GM21723 (cell line): ENCODE measurements around the gene RPP40.

ENCODE experiments used
- ATAC-seq: cut with Tn5 transposase; IDR thresholded peaks from one replicate; pipeline ENCODE4 v1.9.1; 2021; ENCODE audit warnings: mild to moderate bottlenecking, moderate library complexity; ENCODE audit not compliant: unreplicated experiment

RPP40 gene

DNA sequence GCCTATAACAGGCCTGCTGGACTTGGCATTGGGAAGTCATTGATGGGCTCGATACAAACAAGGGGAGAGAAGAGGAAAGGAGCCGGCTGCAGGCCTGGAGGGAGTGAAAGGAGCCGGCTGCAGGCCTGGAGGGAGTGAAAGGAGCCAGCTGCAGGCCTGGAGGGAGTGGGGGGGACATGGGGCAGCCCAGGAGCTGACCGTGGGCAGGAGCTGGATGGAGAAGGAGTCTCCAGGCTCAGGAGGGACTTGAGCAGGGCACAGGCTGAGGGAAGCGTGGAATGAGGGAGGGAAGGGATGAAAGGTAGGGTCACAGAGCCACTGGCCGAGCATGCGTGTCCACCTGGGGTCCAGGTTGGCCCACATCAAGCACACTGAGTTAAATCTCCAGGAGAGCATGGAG, 32.0 kb downstream of the RPP40 start:
- no peak for ATAC-seq

DNA sequence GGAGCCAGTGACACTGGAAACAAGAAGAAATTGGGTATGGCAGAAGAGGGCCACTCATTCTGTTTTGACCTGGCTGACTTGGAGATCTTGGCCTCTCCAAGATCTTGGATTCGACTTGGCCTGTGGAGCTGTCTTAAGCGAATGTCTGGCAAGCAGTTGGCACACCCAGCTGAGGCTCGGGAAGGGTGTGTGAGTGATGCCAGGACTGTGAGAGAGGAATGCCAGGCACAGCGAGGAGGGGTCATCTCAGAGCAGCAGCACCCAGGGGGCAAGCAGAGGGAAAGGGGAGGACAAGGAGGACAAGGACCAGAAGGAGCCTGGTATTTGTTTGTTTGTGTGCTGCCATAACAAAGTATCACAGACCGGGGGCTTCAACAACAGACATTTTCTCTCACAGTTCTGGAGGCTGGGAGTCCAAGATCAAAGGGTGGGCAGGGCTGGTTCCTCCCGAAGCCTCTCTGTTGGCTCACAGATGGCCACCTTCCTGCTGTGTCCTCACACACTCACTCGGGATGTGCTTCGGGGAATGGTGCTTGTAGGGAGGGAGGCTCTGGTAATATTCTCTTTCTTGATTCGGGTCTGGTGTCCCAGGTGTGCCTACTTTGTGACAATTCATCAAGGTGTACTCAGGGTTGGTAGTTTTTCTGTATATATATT, 33.0 kb downstream of the RPP40 start:
- ATAC-seq, result no peak

DNA sequence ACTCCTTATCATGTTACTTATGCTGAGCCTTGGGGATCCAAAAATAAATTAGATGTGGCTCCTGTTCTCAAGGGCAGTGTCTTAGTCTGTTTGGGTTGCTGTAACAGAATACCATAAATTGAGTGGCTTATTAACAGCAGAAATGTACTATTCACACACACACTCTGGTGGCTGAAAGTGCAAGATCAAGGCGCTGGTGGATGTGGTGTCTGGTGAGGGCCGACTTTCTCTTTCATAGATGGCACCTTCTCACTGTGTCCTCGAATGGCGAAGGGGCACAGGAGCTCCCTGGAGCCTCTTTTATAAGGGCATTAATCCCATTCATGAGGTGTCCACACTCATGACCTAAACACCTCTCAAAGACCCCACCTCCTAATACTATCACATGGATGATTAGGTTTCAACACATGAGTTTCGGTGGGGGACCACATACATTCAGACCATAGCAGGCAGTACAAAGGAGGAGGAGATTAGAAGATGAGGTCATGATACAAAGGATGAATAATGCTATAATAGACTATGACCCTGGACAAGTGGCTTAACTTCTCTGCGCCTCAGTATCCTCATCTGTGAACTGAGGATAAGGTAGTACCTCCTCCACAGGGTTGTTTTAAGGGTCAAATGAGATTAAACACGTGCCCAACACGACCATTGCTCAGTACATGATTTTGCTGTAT, 34.1 kb downstream of the RPP40 start:
- no peak for ATAC-seq

DNA sequence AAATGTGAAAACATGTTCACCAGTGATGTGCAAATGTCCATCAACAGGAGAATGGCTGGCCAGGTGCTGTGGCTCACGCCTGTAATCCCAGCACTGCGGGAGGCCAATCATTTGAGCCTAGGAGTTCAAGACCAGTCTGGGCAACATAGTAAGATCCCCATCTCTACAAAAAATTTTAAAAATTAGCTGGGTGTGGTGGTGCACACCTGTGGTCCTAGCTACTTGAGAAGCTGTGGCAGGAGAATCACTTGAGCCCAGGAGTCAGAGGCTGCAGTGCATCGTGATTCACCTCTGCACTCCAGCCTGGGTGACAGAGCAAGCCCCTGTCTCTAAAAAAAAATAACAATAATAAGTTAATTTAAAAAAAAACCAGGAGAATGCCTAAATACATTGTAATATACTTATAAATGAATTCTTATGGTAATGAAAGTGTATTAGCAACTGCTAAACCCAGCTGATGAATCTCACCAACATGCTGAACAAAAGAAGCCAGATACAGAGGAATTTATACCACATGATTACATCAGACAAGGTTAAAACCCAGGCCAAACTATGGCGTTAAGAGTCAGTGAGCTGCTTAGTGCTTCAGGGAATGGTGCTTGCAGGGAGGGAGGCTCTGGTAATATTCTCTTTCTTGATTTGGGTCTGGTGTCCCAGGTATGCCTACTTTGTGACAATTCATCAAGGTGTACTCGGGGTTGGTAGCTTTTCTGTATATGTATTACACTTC, 36.4 kb downstream of the RPP40 start:
- ATAC-seq, result no peak

DNA sequence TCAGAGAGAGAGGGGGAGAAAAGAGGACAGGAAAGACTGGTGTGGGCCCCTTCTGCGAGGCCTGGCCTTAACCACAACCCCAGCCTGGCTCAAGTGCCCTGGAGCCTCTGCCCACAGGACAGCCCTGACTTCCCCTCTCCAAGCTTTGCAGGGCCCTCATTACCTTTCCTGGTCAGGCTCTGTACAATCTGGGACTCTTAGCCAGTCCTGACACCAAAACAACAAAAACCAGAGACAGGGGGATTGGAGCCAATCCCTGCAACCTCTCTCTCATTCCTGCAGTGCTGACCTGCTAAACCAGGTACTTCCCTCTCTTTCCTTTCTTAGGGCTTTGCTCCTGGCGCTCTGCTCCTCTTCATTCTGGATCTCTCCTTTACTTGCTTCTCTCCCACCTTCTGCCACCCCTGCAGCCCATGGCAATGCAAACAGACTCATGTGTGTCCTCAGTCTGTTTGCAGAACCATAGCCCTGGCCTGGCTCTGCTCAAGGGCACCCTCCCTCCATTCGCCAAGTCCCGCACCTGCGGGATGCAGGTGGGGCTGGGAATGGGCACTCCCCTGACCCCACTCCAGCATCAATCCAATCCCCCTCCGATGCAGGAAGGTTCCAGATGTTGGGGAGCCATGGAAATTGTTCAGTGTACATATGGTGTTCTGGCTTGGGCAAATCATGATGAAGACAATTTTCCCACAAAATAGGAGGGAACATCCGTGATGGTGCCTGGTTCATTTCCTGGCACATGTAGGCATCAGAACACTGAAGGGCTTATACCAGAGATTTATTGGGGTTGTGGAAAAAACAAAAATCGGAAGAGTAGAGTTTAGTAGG, 38.1 kb downstream of the RPP40 start:
- no peak for ATAC-seq

DNA sequence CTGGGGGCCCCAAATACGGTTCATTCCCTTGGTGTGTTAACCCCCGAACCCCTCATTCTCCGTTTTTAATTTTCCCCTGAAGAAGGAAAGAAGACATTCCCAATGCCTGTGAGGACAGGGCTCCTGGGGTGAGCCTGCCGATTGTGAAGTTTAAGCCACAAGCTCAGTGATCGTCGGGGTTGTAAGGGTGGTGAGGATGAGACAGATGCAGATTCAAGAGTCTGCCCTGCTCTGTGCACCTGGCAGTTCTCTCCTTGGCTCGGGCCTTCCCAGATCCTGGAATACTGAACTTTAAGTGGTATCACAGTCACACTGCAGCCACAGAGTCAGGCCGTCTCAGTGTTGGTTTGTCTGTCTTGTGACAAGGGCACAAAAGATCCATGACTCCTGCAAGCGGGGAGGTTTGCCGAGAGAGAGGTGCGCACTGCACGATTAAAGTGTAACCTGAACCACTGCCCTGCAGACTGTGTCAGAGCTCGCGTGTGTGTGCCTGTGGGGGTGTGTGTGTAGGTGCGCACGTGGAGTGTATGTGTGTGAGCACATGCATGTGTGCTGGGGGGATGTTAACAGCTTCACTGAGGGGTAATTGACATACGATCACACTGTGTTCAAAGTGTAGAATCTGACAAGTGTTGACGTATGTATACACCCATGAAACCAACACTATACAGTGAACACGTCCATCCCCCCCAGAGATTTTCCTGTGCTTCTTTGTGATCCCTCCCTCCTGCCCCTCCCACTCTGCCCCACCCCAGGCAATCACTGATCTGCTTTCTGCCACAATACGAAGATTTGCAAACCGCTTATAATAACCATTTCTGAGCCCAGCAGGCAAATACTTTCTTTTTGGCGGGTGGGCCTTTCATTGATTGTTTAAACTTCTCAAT, 38.9 kb downstream of the RPP40 start:
- ATAC-seq, result no peak

DNA sequence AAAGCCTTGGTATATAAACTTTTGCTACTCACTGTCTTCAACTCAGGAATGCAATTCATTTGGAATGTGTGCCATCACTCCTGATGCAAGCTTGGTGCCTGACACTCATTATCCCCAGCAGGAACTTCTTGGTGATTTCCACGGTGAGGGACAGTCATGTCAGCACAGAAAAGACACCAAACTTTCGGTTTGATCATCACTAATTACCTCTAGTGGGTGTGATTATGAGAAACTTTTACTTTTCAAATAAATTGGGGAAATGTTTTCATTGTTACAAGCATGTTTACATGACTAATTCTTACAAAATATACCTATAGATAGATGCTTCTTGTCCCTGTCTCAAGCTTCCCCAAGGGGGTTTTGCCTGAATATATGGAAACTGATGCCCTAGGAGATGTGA, 40.9 kb downstream of the RPP40 start:
- no peak for ATAC-seq

DNA sequence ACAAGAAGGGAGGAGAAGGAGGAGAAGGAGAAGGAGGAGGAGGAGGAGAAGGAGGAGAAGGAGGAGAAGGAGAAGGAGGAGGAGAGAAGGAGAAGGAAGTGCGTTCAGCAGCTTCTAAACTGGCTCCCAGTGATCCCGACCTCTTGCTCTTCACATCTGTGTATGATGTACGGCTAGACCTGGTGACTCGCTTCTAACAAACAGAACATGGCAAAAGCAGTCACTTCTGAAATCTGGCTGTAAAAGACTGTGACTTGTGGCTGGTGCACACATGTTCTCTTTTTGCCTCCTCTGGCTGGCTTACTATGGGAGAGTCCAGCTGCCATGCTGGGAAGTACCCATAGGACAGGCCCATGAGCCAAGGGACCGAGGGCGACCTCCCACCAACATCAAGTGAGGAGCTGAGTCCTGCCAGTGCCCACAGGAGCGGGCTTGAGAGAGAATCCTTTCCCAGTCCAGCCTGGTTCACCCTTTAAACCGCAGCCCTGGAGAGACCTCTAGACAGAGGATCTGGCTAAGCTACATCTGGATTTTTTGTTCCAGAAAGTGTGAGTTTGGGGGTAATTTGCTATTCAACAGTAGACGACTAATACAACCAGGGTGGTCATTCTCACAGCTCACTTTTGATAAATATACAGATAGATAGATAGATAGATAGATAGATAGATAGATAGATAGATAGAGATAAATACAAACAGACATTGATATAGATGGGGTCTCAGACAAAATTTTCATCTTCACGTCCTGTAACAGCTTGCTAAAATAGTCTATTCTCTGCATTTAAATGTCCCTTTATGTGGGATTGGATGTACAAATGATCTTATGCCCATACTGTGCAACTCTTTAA, 42.3 kb downstream of the RPP40 start:
- ATAC-seq, result no peak

DNA sequence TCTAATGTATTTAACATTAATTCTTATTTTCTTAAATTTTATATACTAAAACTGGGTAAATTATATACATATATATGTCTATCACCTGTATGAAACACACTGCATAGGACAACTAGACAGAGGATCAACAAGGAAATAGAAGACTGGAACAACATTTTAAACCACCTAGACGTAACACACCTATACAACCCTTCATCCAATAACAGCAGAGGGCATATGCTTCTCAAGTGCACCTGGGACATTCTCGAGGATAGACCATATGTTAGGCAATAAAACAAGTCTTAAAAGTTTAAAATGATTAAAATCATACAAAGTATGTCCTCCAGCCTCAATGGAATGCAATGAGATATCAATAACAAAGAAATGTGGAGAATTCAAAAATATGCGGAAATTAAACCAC, 45.2 kb downstream of the RPP40 start:
- ATAC-seq, result no peak

DNA sequence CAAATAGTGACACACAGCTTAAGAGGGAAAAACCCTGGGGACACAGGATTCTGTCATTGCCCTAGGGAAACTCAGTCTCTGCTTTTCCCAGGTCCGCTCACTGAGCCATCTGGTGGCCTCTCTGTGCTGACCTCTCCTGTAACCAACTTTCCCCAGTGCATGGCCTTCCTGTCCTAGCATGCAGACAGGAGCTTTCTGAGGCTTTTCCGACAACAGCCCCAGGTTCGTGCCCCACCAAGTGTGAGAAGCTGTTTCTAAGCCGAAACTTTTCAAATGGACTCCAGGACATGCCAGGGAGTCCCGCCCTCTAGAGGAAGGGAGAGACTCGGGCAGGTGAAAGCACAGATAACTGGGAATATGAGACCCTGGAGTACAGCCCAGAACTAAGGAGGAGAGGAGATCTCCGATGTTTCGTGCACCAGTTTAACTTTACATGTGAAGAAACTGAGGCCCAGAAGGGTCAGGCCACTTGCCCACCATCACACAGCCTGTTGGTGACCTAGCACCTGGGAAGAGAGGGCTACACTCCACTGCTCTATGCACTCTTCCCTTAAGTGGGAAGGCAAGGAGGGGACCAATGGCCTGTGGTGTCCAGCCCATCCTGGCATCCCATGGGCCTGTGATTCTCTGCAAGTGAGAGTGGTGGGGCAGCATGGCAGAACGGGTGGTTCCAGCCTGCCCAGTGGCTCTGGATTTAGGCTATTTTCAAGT, 46.2 kb downstream of the RPP40 start:
- ATAC-seq, result no peak

DNA sequence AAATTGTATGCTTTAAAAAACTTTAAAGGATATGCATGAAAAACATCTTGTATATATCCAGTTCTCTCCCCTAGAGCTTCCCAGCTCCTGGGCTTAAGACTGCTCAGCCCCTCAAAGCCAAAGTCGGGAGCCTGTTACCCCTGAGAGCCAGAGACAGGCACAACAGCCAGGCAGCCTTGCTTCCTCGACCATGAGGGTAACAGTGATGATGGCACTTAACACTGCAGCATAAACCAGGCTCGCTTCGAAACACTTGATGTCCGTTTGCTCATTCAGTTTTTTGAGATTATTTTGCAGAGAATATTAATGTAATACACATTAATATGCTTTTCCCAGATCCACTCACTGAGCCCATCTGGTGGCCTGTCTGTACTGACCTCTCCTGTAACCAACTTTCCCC, 47.2 kb downstream of the RPP40 start:
- ATAC-seq, result no peak

DNA sequence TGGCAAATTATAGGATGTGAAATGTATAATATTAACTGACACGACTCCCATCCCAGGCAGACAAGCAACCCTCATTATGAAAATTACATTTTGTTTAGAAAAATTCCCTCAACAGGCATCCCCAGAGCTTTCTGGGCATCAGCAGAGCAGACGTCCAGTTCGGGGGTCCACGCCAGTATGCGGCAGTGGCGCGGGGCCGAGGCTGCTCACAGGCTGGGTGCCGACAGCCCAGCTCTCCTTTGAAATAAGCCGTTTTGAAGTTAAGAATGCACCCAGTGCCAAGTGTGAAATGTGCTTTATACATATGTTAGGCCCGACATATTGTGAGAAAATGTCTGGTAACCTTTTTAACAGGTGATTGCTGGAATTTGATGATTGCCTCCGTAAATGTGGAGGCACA, 50.4 kb downstream of the RPP40 start:
- no peak for ATAC-seq

DNA sequence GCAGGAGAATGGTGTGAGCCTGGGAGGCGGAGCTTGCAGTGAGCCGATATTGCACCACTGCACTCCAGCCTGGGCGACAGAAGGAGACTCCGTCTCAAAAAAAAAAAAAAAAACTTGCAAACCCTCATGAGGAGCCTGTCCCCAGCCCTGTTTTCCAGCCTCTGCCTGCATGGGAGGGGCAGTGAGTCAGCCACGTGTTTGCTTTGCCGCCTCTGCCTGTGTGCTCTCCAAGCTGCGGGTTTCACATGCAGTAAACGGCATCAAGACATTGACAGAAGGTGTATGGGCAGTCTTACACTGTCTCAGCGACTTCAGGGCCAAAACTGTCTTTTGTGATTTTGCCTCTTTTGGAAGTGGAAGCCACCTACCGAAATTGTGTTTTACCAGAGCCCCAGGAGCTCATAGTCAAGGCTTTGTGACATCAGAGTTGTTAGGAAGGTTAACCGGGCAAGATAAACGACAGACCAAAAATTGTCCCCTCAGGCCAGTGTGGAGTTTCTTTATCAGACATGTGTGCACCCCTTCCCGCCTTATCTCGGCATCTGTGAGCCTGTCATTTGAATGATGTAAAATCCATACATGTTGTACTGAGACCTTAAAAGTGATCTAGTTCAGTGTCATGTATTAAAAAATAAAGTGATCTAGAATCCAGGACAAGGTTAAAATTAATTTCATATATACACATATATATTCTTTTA, 52.9 kb downstream of the RPP40 start:
- no peak for ATAC-seq

DNA sequence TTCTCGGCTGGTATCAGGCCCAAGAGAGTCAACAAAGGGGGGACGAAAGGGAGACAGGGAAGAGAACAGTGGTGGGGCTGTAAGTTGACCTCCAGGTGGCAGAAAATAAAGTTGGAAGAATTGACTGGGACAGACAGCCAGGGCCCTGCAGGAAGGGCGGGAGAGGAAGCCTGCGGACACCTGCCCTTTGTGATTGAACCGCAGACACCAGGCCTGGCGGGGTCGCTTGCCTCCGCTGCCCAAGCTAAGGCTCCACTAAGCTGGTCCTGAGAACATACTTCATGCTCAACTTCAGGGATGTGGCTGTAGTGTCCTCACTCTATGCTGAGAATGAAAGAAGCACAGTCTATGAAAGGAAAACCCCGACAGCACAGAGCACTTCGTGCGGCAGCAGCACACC, 53.8 kb downstream of the RPP40 start:
- ATAC-seq, result no peak

DNA sequence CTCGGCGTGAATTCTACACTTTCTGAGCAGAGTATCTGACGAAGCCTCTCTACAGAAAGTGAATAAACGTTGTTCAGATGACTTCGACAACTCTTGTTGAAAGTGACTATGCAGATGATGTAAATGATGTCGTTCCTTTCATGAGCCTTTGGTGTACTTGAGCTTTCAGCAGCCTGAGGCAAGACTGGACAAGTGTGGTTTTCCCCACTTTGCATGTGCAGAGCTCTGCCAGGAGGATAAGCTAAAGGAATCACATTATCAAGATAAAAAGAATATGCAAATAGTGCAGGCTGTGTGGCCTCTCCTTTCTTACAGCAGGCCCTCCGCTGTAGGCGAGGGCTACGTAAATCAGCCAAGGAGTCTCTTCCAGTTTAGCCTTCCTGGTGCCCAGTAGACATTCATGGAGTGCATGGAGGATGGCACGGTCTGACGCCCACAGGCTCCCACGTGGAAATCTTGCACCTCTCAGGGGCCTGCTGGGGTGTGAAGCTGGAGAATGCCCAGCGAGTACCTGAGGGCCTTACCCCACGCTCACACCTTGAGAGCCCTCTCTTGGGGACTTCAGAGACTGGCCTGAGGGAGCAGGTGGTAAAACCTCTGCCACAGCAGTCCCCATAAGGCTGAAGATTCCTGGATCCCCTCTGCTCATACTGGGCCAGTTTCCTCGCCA, 54.9 kb downstream of the RPP40 start:
- ATAC-seq, result no peak

DNA sequence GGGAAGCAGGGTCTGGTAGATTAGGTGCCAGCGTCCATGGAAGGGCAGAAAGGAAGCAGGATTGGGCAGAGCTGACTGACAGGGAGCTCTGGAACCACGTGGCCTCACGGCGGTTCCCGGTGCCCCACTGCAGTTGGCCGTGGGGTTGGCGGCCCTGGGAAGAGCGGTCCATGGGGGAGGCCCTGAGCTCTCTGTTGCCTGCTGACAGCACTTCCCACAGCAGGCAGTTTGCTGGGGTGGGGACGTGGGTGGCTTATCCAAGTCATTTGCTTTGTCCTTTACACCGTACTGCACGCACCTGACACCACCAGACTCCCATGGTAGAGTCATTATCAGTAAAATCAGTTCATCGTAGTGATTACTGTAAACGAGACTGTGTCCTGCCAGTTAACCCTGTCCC, 56.1 kb downstream of the RPP40 start:
- ATAC-seq, result no peak

DNA sequence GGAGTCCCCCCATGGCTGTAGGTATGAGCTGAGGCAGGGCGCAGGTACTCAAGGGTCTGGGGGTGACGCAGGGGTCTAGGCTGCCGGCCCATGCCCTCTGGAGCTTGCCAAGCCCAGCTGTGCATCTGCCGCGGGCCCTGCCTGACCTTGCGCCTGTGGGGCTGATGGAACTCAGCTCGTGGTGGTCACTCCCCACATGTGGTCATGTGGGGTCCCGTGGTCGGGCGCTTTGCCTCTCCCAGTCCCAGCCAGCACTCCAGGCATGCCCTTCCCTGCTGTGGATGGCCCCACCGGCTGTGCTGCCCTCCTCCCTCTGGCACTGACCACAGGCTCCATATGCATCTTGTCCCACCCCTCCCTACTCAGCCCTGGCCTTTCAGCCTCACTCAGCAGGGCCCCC, 57.3 kb downstream of the RPP40 start:
- ATAC-seq, result no peak
